Retina (tissue), 1 donor: Measurements from ENCODE around the gene RRBP1.

Experiments
- DNase-seq: peaks from one replicate; pipeline ENCODE4 v3.0.0-alpha.2; 2016

RRBP1 gene

GRCh38 chr20:17620371-17621228, 61.4 kb downstream of the RRBP1 start:
- DNase-seq, result no peak

- DNase-seq, result no peak
Observed at GRCh38 chr20:17619351-17620093, 62.5 kb downstream of the RRBP1 start.

- DNase-seq, result no peak
Observed at GRCh38 chr20:17618673-17619013, 63.4 kb downstream of the RRBP1 start.

- no peak for DNase-seq
Observed at GRCh38 chr20:17617868-17618672, 64.0 kb downstream of the RRBP1 start.

- DNase-seq, result peak; percentile 64
Observed at GRCh38 chr20:17617212-17617867, 64.7 kb downstream of the RRBP1 start.

GRCh38 chr20:17616480-17617211, 65.4 kb downstream of the RRBP1 start:
- no peak for DNase-seq

- DNase-seq, result no peak
Observed at GRCh38 chr20:17615645-17616479, 66.2 kb downstream of the RRBP1 start.

GRCh38 chr20:17614812-17615644, 67.0 kb downstream of the RRBP1 start:
- no peak for DNase-seq

- DNase-seq, result no peak
Observed at GRCh38 chr20:17614176-17614811, 67.7 kb downstream of the RRBP1 start.

GRCh38 chr20:17613328-17614175, 68.5 kb downstream of the RRBP1 start:
- no peak for DNase-seq

GRCh38 chr20:17612992-17613327, 69.1 kb downstream of the RRBP1 start:
- DNase-seq, result no peak

- DNase-seq, result no peak
Observed at GRCh38 chr20:17612287-17612991, 69.6 kb downstream of the RRBP1 start.

GRCh38 chr20:17611540-17612286, 70.3 kb downstream of the RRBP1 start:
- no peak for DNase-seq

- no peak for DNase-seq
Observed at GRCh38 chr20:17611290-17611539, 70.8 kb downstream of the RRBP1 start.

- no peak for DNase-seq
Observed at GRCh38 chr20:17610566-17611289, 71.3 kb downstream of the RRBP1 start.

GRCh38 chr20:17609811-17610377, 72.1 kb downstream of the RRBP1 start:
- DNase-seq, result no peak
